ENCODE measurements around the gene PICK1.
"Not testable (repeated sequence)": the region's sequence is repeated elsewhere in the genome, so short reads cannot be mapped to it uniquely, and the experiment has no call there.

PICK1 gene

DNA sequence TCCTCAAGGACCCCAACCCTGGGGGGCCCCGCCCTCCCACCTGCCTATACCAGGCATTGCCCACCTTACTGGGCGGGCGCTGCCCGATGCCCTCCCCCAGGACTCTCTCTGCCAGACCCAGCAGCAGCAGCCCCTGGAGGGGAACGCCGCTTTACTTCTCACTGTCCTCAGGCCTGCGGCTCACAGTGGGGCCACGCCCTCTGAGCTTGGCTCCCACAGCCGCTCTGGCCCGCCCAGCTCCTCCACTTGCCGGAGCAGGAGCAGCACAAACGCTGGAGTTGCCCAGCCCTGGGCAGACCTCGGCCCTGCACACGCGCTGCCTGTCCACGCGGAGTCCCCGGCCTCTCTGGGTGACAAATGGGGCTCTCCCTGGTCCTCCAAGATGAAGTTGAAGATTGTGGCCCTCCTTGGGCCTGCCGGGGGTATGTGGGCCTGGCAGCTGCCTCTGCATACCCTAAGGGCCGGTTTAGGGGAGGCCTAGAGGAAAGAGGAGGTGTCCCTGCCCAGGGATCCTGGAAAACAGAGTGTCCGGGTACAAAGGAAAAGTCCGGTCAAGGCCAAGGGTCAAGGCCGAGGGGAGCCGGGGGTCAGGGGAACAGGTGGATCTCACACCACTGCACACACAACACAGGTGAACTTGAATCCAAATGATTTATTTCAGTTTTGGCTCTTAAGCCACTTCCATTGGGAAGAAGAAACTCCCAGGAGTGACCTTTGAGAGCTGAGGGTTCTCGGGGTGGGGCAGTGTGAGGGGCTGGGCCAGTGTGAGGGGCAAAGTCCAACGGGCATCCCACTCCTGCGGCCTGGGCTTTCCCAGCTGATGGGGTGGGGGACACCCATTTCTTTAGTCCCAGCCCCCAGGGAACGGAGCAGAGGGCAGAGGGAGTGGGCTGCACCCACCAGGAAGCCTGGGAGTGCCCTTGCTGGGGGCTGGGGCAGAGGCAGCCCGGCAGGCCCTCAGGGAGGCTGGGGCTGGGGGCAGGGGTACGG is 54.0 kb downstream of the PICK1 start:
- FAIRE-seq (no peak), DNase-seq (ENCODE audit: insufficient read length, low spot score) (no peak)

DNA sequence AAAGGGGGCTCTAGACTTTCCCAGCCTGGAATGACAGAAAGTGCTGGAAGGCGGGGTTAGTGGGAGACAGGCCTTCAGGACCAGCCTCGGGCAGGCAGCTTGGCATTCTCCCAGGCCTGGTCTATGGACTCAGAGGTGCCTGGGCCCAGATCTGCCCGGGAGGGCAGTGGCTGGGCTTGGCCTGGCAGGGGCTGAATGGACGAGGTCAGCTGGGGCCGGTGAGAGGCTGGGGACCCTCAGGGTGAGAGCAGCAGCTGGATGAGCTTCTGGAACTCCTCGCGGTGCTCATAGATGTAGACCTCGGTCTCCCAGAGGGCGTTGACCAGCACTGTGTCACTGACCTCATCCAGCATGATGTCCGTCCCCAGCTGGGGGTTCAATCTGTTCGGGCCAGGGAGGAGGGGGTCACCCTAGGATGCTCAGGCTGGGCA is 54.7 kb downstream of the PICK1 start:
- FAIRE-seq (no peak), DNase-seq (ENCODE audit: insufficient read length, low spot score) (no peak)

DNA sequence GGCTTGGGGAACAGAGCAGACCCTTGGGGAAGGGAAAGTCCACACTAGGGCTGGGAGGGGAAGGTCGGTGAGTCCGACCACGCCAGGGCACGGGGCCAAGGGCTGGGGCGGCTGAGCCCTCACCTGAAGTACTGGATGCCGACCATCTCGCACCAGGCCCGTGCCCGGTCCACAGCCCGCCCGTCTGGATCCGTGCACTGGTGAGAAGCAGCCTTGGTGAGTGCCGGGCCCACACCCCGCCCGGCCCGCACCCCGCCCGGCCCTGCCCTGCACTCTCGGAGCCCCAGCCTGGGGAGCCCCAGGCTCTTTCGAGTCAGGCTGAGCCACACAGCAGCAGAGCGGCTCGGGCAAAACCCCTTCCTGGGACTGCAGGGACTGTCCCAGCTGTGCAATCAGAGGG is 55.2 kb downstream of the PICK1 start:
- DNase-seq (ENCODE audit: insufficient read length, low spot score) (no peak), FAIRE-seq (no peak)

DNA sequence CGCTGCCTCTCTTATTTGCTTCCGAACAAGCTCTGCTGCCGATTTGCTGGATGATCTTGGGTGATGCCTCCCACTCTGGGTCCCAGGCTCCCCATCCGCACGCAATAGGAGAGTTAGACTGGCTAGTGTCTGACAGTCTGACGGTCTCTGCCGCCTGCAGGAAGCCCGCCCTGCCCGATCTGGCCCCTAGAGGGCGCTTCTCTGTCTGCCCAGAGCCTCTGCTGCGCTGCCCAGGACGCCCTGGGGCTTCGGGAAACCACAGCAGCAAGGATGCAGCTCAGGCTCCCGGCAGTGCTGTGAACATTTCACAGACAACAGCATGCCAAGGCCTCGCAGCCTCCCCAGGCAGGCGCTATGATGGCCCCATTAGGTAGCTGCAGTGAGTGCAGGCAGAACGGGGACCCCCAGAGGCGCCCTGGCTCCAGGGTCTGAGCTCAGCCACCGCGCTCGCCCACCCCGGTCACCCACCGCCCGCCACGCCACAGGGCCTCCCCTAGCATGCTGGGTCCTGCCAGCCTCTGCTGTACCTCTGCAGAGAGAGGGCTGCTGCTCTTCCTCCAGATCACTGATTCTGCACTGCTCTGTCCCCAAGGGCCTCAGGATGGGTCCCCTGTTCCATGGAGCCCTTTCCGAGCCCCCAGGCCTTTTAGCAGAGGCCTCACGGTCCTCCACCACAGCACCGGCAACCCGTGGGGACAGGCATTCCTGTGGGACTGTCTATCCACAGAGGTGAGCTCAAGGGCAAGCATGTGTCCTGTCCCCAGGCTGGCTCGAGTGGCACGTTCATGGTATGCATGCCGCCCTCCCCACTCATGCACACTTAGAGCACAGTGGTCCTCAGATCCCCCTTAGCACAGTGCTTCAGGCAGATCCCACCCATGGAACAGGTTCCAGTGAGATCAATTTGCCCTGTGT is 57.5 kb downstream of the PICK1 start:
- FAIRE-seq = peak; percentile 74
- DNase-seq (ENCODE audit: insufficient read length, low spot score) = peak; percentile 99

DNA sequence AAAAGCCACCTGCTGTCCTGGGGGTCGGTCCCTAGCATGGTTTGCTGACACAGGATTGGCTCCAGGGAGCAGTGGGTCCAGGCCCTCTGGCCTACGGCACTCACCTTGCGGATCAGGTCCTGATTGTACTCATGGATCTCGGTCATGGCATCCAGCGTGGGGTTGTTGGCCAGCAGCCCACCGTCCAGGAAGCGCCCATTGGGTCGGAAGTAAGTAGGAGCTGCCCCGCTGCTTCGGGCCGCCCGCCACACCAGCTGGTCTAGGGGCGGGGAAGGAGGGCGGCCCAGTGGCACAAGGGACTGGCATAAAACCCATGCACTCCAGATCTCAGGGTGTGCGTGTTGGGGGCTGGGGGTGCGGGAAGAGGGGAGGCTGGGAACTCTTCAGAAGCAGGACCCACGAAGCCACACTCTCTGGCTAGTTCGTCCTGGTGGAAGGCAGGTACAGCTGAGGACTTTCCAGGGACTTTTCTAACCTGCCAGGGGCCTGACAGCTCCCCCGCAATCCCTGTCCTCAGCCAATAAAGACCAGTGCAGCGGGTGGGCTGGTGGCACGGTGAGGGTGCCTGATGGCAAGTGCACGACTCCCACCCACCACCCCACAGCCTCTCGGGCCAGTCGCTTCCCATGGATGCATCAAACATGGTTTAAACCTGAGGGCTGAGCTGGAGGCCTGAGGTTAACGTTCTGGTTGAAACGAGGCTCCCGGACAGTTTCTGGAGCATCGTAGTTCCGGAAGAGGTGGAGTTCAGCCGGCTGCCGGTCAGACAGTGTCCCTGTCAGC is 58.4 kb downstream of the PICK1 start:
- FAIRE-seq (no peak), DNase-seq (ENCODE audit: insufficient read length, low spot score) (no peak)

DNA sequence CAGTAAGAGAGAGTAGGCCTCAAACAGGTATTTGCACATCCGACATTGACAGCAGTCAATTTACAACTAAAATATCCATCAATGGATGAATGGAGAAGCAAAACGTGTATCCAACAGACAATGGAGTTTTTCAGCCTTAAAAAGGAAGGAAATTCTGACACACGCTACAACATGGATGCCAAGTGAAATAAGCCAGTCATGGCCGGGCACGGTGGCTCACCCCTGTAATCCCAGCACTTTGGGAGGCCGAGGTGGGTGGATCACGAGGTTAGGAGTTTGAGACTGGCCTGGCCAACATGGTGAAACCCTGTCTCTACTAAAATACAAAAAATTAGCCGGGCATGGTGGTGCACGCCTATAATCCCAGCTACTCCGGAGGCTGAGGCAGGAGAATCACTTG is 60.4 kb downstream of the PICK1 start:
- DNase-seq (ENCODE audit: insufficient read length, low spot score); FAIRE-seq: not testable (repeated sequence)

DNA sequence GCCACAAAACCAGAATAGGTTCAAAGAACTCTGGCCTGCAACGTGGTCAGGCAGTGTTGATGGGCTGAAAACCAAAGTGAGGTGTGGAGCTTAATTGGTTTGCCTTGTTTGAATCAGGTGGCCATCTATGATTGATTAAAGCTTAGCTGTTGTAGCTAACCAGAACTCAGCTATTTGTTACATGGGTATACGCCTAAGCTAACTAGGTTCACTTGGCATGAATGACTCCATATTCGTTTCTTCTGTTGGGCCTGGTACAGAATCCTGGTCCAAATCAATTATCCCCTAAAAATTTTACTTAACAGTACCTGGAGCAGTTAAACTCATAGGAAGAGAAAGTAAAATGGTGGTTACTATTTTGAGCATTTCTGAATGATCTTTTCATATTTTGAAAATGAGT is 61.0 kb downstream of the PICK1 start:
- no peak for FAIRE-seq
- DNase-seq (ENCODE audit: insufficient read length, low spot score) = no peak

DNA sequence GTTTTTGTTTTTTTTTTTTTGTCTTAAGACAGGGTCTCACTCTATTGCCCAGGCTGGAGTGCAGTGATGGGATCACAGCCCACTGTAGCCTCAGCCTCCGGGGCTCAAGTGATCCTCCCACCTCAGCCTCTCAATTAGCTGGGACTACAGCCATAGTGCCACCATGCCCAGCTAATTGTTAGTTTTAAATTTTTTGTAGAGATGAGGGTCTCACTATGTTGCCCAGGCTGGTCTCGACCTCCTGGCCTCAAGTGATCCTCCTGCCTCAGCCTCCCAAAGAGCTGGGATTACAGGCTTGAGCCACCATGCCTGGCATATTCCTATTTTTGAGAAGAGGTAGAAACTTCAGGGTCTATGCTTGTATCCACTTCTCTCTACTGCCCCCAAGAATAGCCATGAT is 61.5 kb downstream of the PICK1 start:
- not testable (repeated sequence) for FAIRE-seq; DNase-seq (ENCODE audit: insufficient read length, low spot score)

DNA sequence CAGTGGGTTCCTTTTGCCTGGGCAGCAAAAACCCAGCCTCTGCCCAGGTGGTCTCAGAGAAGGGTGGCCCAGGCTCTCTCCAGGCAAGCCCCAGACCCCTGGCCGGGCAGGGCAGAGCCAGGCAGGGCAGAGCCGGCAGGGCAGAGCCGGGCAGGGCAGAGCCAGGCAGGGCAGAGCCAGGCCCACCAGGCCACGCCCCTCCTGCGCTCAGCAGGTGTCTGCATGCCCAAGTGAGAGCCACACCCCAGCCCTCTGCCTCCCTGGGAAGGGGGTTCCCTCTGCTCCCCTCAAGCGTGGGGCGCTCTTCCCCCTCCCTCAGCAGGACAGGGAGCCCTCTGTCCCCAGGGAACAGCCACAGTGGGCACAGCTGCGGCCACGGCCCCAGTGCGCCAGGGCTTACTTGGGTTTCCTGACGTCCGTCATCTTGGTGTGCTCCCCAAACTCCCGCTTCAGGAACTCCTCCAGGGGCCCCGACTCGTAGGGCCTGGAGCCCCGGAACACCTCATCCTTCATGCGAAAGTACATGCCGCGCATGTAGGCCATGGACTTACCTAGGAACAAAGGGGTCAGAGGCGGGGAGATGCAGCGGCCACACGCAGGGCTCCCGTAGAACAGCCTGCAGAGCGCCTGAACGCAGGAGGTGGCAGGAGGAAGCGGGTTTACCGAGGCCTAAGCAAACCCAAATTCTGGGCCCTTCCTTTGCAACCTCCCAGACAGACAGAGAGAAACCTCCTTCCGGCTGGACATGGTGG is 63.3 kb downstream of the PICK1 start:
- FAIRE-seq (no peak), DNase-seq (ENCODE audit: insufficient read length, low spot score) (no peak)

DNA sequence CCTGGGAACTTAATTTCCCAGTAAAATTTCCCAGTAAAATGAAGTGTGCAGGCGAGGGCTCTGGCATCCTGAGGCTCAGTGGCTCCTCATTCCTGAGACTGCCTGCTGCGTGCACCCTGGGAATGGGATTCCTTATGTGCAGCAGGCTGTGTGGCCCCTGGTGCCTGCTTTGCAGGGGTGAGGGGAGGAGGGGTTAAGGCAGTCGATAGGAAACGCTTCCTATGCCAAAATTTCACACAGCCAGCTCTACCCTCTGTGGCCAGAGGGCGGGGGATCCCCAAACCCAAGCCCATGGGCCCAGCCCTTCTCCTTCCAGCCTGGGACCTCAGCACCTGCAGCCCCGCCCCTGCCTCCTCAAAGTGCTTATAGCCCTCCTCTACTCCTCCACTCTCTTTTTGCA is 65.4 kb downstream of the PICK1 start:
- FAIRE-seq (no peak), DNase-seq (ENCODE audit: insufficient read length, low spot score) (no peak)

DNA sequence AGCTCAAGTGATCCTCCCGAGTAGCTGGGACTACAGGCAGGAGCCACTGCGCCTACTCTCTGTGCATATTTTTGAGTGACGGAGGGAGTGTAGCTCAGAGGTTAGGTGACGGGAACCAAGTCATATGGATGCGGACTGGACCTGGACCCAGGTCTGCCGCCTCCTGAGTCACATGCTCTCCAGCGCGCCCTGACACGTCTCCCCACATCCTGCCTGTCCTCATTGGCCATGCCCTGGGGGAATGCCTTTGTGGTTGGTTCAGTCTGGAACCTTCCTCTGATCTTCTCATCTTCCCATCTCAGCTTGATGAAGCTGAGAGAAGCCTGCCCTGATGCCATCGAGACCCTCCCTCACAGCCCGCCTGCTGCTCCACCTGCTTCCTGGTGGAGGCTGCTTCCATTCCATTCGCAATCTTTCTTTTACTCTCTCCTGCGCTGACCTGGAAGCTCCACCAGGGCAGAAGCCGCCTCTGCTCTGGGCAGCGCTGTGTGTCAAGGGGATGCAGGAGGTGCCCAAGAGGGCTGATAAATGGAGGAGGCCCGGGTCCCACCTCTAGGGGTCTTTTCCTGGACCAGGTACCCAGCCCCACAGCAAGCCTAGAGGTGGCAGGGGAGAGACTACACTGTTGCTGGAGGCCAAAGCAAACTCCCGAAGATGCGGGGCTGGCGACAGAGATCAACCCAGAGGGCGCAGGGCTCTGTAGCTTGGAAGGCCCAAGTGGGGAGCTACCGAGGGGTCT is 67.2 kb downstream of the PICK1 start:
- DNase-seq (ENCODE audit: insufficient read length, low spot score) (no peak), FAIRE-seq (no peak)

DNA sequence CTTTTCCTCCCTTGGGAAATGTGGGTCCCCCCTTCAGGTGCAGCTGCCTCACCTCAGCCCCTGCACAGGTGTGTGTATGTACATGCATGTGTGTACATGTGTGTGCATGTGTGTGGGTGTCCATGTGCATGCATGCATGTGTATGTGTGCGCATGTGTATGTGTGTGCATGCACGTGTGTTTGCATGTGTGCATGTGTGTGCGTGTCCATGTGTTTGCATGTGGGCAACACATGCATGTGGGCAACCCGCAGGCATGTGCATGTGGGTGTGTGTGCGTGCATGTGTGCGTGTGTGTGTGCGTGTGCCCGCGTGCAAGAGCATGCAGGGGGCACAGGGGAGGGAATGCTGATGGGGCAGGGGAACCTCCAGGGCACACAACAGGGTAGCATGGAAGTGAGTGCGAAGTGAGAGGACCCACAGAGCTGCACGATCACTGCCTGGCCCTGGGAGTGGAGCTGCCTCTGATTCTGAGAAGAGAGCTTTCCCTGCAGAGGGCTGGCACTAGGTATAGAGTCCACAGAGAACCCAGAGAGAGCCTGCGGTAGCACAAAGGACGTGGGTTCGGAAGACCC is 67.9 kb downstream of the PICK1 start:
- no peak for DNase-seq (ENCODE audit: insufficient read length, low spot score)
- FAIRE-seq = no peak

Data from GM19239 (cell line).